Mononuclear cell (primary cell): ENCODE data around the gene DDX20. TPM values are rescaled to one million over a fixed set of nuclear protein-coding genes. Genes with fewer than 3 reads are reported as not detected.

ENCODE experiments used
- H3K27me3 ChIP-seq: 2 replicates; pipeline ENCODE4 v1.6.0; 2011; ENCODE audit warnings: low read length, control low read depth; ENCODE audit not compliant: insufficient read depth
- H3K4me1 ChIP-seq: 2 replicates; pipeline ENCODE4 v1.5.1; 2011; ENCODE audit warnings: mild to moderate bottlenecking, low read length, control low read depth; ENCODE audit not compliant: insufficient read depth
- H3K4me3 ChIP-seq: 2 replicates; pipeline ENCODE4 v1.5.1; 2011; ENCODE audit warnings: mild to moderate bottlenecking, low read length, moderate library complexity
- H3K9me3 ChIP-seq: 2 replicates; pipeline ENCODE4 v1.5.1; 2011; ENCODE audit warnings: low read depth, mild to moderate bottlenecking, control low read depth, low read length
- total RNA-seq: library from RNA; depleted of rRNA; stranded (reverse); fragments of >200 nt; gene quantifications from one replicate; pipeline ENCODE4 v1.2.3, GENCODE V29; 2012

The DDX20 gene
- total RNA-seq, 1 donor: 30.0 TPM

DNA sequence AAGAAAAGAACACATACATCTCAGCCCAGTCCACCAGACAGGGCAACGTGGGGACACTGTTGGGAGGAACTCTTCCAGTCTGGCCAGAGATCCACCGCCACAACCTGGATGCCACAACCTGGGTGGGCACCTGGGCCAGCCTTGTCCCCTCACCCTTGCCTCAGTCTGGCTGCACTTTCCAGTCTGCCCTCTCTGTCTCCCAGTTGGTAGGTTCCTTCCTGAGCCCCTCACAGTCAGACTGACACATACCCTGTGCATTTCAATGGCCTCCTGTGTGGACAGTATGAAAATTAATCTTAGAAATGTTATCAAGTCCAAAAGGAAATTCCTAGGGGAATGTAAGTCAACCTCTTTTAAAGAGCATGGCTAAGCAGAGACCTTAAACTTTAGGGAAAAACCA is 49.5 kb downstream of the DDX20 start:
- no peaks in the 10 kb centered on the region for H3K27me3 ChIP-seq
- no peaks in the 10 kb centered on the region for H3K9me3 ChIP-seq
- no peak overlapping the region for H3K4me3 ChIP-seq
- no peaks in the 10 kb centered on the region for H3K4me1 ChIP-seq

DNA sequence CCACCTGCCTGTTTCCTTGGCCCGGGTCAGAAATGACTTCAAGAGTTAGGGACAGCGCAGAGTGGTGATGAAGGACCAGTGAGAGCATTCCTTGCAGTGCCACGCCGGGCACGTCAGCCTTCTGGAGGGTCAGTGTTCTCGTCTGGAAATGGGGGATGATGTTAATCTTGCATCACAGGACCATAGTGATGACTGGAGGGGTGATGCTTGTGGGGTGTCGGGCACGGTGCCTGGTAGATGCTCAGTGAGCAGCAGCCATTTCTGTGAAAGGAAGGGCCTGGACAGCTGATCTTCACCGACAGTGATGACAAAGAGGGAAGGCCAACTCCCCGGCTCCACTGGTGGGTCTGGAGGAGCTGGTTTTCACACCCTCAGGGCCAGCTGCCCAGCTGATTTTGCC is 56.2 kb downstream of the DDX20 start:
- no peak overlapping the region for H3K4me3 ChIP-seq
- no peaks in the 10 kb centered on the region for H3K9me3 ChIP-seq
- no peaks in the 10 kb centered on the region for H3K27me3 ChIP-seq
- no peaks in the 10 kb centered on the region for H3K4me1 ChIP-seq

DNA sequence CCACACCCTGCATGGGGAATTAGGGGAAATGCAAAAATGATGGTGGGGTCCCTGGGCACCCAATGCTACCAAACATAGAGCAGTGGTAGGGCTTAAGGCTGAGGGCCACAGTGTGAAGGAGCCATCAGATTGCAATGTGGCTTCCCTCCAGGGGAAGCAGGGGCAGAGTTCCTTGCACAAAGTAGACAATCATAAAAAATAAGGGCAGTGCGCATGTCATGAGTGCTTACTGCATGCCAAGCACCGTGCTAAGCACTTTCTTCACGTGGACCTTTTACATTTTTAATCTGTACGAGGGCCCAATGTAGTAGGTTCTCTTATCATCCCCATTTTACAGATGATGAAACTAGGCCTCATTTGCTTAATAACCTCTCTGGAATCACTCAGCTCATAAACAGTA is 56.6 kb downstream of the DDX20 start:
- no peaks in the 10 kb centered on the region for H3K4me1 ChIP-seq
- no peaks in the 10 kb centered on the region for H3K9me3 ChIP-seq
- H3K27me3 ChIP-seq: no peaks in the 10 kb centered on the region
- H3K4me3 ChIP-seq: no peak overlapping the region

GRCh38 chr1:111813440-111814304 is 58.0 kb downstream of the DDX20 start:
- Histone ChIP-seq H3K27me3 (no peaks in the 10 kb centered on the region), H3K4me1 (no peaks in the 10 kb centered on the region), H3K9me3 (no peaks in the 10 kb centered on the region), H3K4me3 (no peak overlapping the region)

- Histone ChIP-seq H3K27me3 (no peaks in the 10 kb centered on the region), H3K4me3 (no peak overlapping the region), H3K9me3 (no peaks in the 10 kb centered on the region), H3K4me1 (no peaks in the 10 kb centered on the region)
Measured at GRCh38 chr1:111814305-111814628, 58.6 kb downstream of the DDX20 start.

DNA sequence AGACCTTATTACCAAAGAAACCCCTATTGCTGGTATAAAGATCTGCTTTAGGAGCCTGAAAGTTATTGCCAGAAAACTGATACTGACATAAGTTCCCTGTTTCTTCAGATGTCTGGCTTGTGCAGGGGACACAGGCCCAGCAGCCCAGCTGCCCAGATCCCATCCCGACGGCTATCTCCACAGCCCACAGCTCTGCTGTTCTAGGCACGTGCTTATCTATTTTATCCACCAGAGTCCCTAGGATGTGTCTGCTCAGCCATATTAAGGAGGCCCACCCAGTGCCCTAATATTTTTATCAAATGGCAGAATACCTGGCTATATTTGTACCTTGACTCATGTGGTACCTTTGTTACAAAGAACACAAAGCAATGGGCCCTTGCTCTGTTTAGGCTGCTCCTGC is 58.9 kb downstream of the DDX20 start:
- Histone ChIP-seq H3K4me1 (no peaks in the 10 kb centered on the region), H3K4me3 (no peak overlapping the region), H3K27me3 (no peaks in the 10 kb centered on the region), H3K9me3 (no peaks in the 10 kb centered on the region)

Other genes with a start within 250 kb of the DDX20 start
- gene RAP1A, start 136.1 kb upstream of the DDX20 start, total RNA-seq: 45.2 TPM
- 1.2 TPM for gene INKA2, start 16.5 kb upstream of the DDX20 start, total RNA-seq
- gene KCND3, start 233.8 kb downstream of the DDX20 start, total RNA-seq: 0.31 TPM